Ovary (tissue), 9 donors: ENCODE data around the gene SOST. TPM values are rescaled to one million over a fixed set of nuclear protein-coding genes. Genes with fewer than 3 reads are reported as not detected.

Experiments used
- DNase-seq, 5 donors: peaks; one replicate each; pipeline ENCODE4 v3.0.0-alpha.2; 2019 to 2020
- H3K27ac ChIP-seq, 2 donors: fragments of 200-600 bp; one replicate each; pipeline versions ENCODE4 v1.5.1 to v1.8.0; 2019 to 2022
- H3K27me3 ChIP-seq: fragments of 200-600 bp; one replicate; pipeline ENCODE4 v1.8.0; 2022
- H3K36me3 ChIP-seq: fragments of 200-600 bp; sonication (generic); one replicate; pipeline ENCODE4 v1.5.1; 2019
- H3K4me1 ChIP-seq: one replicate; pipeline ENCODE4 v1.8.1; 2013; ENCODE audit warnings: mild to moderate bottlenecking, moderate library complexity; ENCODE audit not compliant: insufficient read depth
- H3K4me3 ChIP-seq: fragments of 200-600 bp; sonication (generic); one replicate; pipeline ENCODE4 v1.5.1; 2017
- H3K9me3 ChIP-seq, 2 donors: fragments of 200-600 bp in 1 of 2; sonication (generic) in 1 of 2; one replicate each; pipeline versions ENCODE4 v1.5.1 to v1.8.1; 2013 to 2019; ENCODE audit warnings: mild to moderate bottlenecking in 1 of 2, moderate library complexity in 1 of 2
- EP300 ChIP-seq: sonication (generic); formaldehyde crosslinking; IDR thresholded peaks from one replicate; pipeline ENCODE4 v1.6.1; 2017; ENCODE audit warnings: antibody characterized with exemption
- POLR2A ChIP-seq: fragments of 450-650 bp; IDR thresholded peaks from one replicate; pipeline ENCODE4 v1.6.1; 2017; ENCODE audit warnings: antibody characterized with exemption, mild to moderate bottlenecking, moderate library complexity
- WGBS, 3 donors: extraction: QIAGEN DNeasy Blood & Tissue Kit in 1 of 3; methylation state at CpG; one replicate each; pipeline versions ENCODE4 v1.1.5 to v1.1.7; 2013 to 2017; 5-methylcytosine and 5-hydroxymethylcytosine counted together
- intact Hi-C, 4 donors: fragments of 100-400 bp; cut with DNase I; formaldehyde crosslinking; loops; one replicate each; pipeline versions ENCODE4 v1.11.0 to v1.15.1; 2022 to 2023
- polyA plus RNA-seq, 2 donors: library from polyadenylated mRNA; stranded (reverse); fragments of 200-250 nt in 1 of 2; fragments of 350-450 nt in 1 of 2; fragmentation: Illumina TruSeq in 1 of 2; extraction: RNeasy Lipid Tissue Mini Kit (QIAGEN cat#74804) in 1 of 2; gene quantifications; one replicate each; pipeline ENCODE4 v1.2.3, GENCODE V29; 2013 to 2014
- total RNA-seq, 7 donors: library from RNA; depleted of rRNA in 2 of 7; stranded (reverse); fragments of >200 nt in 2 of 7; fragmentation: NEBNext Ultra II Directional in 3 of 7; extraction: Animal tissue kit (Norgen Biotek cat#: 25700) in 3 of 7; gene quantifications; one replicate each; pipeline versions ENCODE4 v1.1.0 to v1.2.4, GENCODE V29; 2016 to 2023
- TF ChIP-seq, protein P1 (sequence below), 3 donors: fragments of 450-650 bp in 2 of 3; fragments of 200-600 bp in 1 of 3; IDR thresholded peaks; one replicate each; pipeline versions ENCODE4 v1.5.1 to v1.8.0; 2016 to 2022; ENCODE audit warnings: antibody characterized with exemption in 3 of 3, mild to moderate bottlenecking in 1 of 3
- donor health status: DM: no; HTN: no; CAD: no; lungs with moderate emphysema.
- donor health status: DM: no; HTN: no; CAD: no.
- donor health status: Bipolar disorder and iron deficiency.
- donor health status: DM: yes; HTN: yes; CAD: no.
- donor health status: DM: no; HTN: no; CAD: no.
- donor health status: DM: yes; HTN: yes; CAD: no.

SOST gene
- total and polyA plus RNA-seq, 9 donors: 0.30 TPM; not detected in 8

DNA sequence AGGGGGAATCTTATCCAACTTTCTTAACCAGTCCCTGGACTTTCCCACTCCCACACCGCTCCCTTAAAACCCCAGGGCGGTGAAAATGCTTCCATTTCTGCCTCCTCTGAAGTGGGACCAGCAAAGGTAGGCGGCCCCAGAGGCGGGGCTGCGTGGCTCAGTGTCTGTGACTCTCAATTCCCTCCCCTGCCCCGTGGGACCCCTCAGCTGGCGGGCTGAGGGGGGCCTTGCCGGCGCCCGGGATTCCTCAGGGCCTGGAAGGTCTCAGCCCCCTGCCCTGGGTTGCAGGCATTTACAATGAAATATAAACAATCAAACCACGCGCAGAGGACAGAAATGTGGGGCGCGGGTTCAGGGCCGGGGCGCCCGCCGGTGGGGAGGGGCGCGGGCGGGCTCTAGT lies 3.6 kb downstream of the SOST start:
- Histone ChIP-seq H3K9me3 (no peaks in the 10 kb centered on the region), H3K4me3 (no peak overlapping the region), H3K27ac (no peak overlapping the region), H3K36me3 (no peaks in the 10 kb centered on the region), H3K27me3 (no peaks in the 10 kb centered on the region), H3K4me1 (peaks cover 4% of the 10 kb centered on the region)
- TF ChIP-seq EP300 (no peak), POLR2A (no peak)
- TF ChIP-seq, protein P1, sequence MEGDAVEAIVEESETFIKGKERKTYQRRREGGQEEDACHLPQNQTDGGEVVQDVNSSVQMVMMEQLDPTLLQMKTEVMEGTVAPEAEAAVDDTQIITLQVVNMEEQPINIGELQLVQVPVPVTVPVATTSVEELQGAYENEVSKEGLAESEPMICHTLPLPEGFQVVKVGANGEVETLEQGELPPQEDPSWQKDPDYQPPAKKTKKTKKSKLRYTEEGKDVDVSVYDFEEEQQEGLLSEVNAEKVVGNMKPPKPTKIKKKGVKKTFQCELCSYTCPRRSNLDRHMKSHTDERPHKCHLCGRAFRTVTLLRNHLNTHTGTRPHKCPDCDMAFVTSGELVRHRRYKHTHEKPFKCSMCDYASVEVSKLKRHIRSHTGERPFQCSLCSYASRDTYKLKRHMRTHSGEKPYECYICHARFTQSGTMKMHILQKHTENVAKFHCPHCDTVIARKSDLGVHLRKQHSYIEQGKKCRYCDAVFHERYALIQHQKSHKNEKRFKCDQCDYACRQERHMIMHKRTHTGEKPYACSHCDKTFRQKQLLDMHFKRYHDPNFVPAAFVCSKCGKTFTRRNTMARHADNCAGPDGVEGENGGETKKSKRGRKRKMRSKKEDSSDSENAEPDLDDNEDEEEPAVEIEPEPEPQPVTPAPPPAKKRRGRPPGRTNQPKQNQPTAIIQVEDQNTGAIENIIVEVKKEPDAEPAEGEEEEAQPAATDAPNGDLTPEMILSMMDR (IDR thresholded peaks at IDR 0.05): no peak
- DNase-seq: no peak
- 10 to 15% (median 12%) methylated on average over 12 to 21 of the region's 21 CpGs for WGBS, 3 donors
- intact Hi-C loops: loop anchor here (5.0 to 10.0 kb wide), 3 partner anchors 43 to 180 kb away; no protein-coding TSS in a partner anchor

DNA sequence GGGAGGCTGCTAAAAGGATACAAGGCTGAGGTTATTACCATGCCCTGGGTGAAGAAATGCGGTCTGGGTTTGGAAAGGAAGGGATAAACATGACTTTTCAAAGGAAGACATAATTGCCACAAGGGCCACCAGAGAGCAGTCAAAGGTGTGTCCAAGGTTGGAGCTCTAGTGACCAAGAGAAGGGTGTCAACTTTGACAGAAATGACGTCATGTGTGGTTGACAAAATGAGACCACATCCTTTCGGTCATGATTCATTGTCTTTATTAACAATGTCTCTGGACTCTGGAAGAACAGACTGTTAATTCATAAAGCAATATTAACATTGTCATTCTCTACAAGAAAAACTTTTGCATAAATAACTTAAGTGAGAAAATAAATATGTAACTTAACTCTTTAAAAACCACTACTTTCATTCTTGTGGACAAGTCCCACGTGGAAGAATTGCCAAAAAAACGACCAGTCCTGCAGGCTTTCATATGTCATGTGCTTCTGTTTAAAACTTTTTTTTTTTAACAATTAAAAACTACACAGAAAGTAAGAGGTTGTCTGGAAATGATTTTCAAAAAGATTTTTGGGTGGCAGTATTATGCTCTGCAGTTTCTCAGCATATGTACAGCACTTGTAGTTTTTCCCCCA lies 5.0 kb downstream of the SOST start:
- Histone ChIP-seq H3K9me3 (no peaks in the 10 kb centered on the region), H3K27me3 (no peaks in the 10 kb centered on the region), H3K36me3 (no peaks in the 10 kb centered on the region), H3K4me1 (peaks cover 4% of the 10 kb centered on the region), H3K27ac (no peak overlapping the region), H3K4me3 (no peak overlapping the region)
- WGBS, 3 donors: 66 to 72% (median 68%) methylated on average over 5 of the region's 5 CpGs
- intact Hi-C loops: loop anchor here in 3 of 4 donors (5.0 to 10.0 kb wide), 2 partner anchors 41 to 179 kb away; no protein-coding TSS in a partner anchor
- TF ChIP-seq POLR2A (no peak), EP300 (no peak)
- TF ChIP-seq, protein P1 (IDR thresholded peaks at IDR 0.05): no peak
- no peak for DNase-seq

DNA sequence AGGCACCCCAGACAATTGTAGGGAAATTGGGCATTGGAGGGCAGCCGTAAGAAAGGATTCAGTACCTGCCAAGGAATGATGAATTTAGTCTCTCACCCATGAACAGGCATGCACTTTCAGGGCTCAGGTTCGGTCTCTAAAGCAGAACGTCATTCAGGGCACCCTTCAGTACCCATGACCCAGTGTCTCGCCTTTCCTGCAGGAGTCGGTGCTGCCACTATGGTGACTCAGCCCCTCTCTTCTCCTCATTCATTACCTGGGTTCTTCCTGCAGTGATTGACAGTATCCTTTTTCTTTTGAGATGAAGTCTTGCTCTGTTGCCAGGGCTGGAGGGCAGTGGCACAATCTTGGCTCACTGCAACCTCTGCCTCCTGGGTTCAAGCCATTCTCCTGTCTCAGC lies 8.4 kb downstream of the SOST start:
- 76 to 78% (median 76%) methylated on average over 5 of the region's 5 CpGs for WGBS, 3 donors
- Histone ChIP-seq H3K4me1 (no peaks in the 10 kb centered on the region), H3K4me3 (no peak overlapping the region), H3K27me3 (no peaks in the 10 kb centered on the region), H3K27ac (no peak overlapping the region), H3K9me3 (no peaks in the 10 kb centered on the region), H3K36me3 (no peaks in the 10 kb centered on the region)
- TF ChIP-seq, protein P1 (IDR thresholded peaks at IDR 0.05): no peak
- no peak for TF ChIP-seq POLR2A
- TF ChIP-seq EP300: no peak
- intact Hi-C loops: loop anchor here in 3 of 4 donors (5.0 to 10.0 kb wide), 2 partner anchors 38 to 175 kb away; no protein-coding TSS in a partner anchor
- DNase-seq: no peak

DNA sequence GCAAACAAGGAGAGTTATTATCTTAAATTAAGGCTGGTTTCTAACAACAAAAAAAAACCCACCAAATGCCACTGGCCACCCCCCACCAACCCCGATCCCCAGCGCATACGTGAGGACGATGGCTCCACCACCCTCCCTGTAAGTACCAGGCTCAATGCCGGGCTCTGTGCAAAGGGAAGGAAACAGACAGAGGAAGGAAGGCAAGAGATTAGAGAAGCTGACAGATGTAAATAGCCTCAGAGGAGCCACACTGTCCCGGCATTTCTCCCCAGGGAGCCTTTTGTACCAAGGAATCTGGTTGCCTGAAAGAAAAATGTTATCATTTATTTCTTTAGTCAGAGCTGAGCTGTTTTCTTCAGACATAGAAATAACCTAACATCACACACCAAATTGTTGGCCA lies 13.1 kb downstream of the SOST start:
- Histone ChIP-seq H3K27ac (no peak overlapping the region), H3K27me3 (no peaks in the 10 kb centered on the region), H3K9me3 (no peaks in the 10 kb centered on the region), H3K36me3 (no peaks in the 10 kb centered on the region), H3K4me1 (no peaks in the 10 kb centered on the region), H3K4me3 (no peak overlapping the region)
- WGBS, 3 donors: 12 to 14% (median 13%) methylated on average over 6 of the region's 6 CpGs
- no peak for DNase-seq
- TF ChIP-seq EP300 (no peak), POLR2A (no peak)
- TF ChIP-seq, protein P1 (IDR thresholded peaks at IDR 0.05): no peak
- intact Hi-C loops: no loop called here
